Measurements from ENCODE around the gene CKS1B.
"Not testable (repeated sequence)": the region's sequence is repeated elsewhere in the genome, so short reads cannot be mapped to it uniquely, and the experiment has no call there.

Gene CKS1B

DNA sequence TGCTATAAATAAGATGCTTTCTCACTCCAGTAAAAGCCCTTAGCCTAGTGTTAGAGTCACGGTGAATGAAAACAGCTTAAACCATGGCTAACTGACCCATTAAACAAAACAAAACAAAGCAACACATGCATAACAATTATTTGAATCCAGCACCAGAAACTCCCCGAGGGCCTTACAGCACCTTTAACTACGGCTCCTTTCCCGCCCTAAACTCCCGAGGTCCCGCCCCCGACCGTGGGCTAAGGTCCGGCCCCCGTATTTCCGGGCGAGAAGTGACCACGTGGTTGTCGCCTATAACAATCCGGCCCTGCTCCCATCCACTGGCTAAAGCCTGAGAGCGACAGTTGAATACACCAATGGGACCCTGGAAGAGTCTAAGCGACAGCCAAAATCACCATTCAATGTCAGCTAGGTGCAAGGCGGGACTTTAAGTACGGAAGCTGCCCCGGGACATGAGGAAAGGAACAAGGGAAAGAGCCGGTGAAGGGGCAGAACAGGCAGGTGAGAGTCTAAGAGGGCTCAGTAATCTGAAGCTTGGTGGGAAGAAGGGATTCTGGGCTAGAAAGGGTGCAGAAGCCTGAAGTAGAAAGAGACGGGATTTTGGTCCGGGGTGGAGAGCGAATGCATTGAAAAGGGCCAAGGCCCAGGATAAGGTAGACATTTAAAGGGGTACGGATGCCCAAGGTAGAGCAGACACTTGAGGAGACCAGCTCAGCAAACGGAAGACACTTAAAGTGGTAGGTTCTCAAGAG is 8.6 kb downstream of the CKS1B start, which contains the start of gene FLAD1:
TSS of gene FLAD1 (plus strand) at position 448 of the 752 bp plus-strand sequence. CDS start 351 bp downstream, outside the sequence.
- no peak within 1 kb of the TSS for H2BK5ac ChIP-seq (ENCODE audit: low read depth, low read length, poor library complexity, severe bottlenecking)
- H3K18ac ChIP-seq (ENCODE audit: low read depth in 1 of 2, low read length in 2 of 2): no peak within 1 kb of the TSS
- peak within 1 kb of the TSS; percentile 66 for H3K27ac ChIP-seq (ENCODE audit: low read length, poor library complexity, severe bottlenecking)
- no peak within 1 kb of the TSS for H2BK15ac ChIP-seq (ENCODE audit: low read depth, poor library complexity, severe bottlenecking)
- no peak within 1 kb of the TSS for H2BK120ac ChIP-seq (ENCODE audit: low read depth, low read length)
- peak within 1 kb of the TSS in 1 of 2 experiments; percentile 38 for H2BK12ac ChIP-seq (ENCODE audit: low read length in 2 of 2)
- H3K4me3 ChIP-seq (ENCODE audit: insufficient read depth in 1 of 2, low read depth in 1 of 2, low read length in 2 of 2): peak within 1 kb of the TSS; percentile 64 to 91
- peaks cover 15 to 25% of the 10 kb centered on the region in 2 experiments for H3K36me3 ChIP-seq (ENCODE audit: control insufficient read depth in 1 of 2, insufficient read depth in 2 of 2, low read depth in 1 of 2, low read length in 2 of 2)
- H3K9ac ChIP-seq (ENCODE audit: low read length): peak within 1 kb of the TSS; percentile 89
- H4K8ac ChIP-seq (ENCODE audit: low read length): peak within 1 kb of the TSS; percentile 27
- H3K27me3 ChIP-seq (ENCODE audit: control insufficient read depth in 1 of 2, insufficient read depth in 1 of 2, low read length in 2 of 2): no peaks in the 10 kb centered on the region
- under 1% methylated on average over 26 of the region's 26 CpGs for WGBS
- peak within 1 kb of the TSS in 1 of 2 experiments; percentile 66 for H3K4ac ChIP-seq (ENCODE audit: low read depth in 1 of 2, low read length in 2 of 2)
- H2AK5ac ChIP-seq (ENCODE audit: low read length, severe bottlenecking): peak within 1 kb of the TSS; percentile 64
- peaks cover 24% of the 10 kb centered on the region for H3K79me1 ChIP-seq (replicated peaks; ENCODE audit: low read length, poor library complexity, severe bottlenecking)
- H3K14ac ChIP-seq (ENCODE audit: low read length in 2 of 2): no peak within 1 kb of the TSS
- peak within 1 kb of the TSS; percentile 73 for H4K91ac ChIP-seq (ENCODE audit: low read length)
- H3K4me1 ChIP-seq (ENCODE audit: control insufficient read depth, insufficient read depth, low read depth, low read length): peaks cover 9% of the 10 kb centered on the region
- DNase-seq: peak; percentile 100
- H2AFZ ChIP-seq (ENCODE audit: low read depth, low read length): peak within 1 kb of the TSS; percentile 73
- H3K9me3 ChIP-seq (ENCODE audit: control insufficient read depth, low read length): no peaks in the 10 kb centered on the region
- peak within 1 kb of the TSS; percentile 91 for H3K4me2 ChIP-seq (ENCODE audit: low read length, poor library complexity, severe bottlenecking)
- no peak within 1 kb of the TSS for H3K23ac ChIP-seq (ENCODE audit: low read length in 2 of 2)

DNA sequence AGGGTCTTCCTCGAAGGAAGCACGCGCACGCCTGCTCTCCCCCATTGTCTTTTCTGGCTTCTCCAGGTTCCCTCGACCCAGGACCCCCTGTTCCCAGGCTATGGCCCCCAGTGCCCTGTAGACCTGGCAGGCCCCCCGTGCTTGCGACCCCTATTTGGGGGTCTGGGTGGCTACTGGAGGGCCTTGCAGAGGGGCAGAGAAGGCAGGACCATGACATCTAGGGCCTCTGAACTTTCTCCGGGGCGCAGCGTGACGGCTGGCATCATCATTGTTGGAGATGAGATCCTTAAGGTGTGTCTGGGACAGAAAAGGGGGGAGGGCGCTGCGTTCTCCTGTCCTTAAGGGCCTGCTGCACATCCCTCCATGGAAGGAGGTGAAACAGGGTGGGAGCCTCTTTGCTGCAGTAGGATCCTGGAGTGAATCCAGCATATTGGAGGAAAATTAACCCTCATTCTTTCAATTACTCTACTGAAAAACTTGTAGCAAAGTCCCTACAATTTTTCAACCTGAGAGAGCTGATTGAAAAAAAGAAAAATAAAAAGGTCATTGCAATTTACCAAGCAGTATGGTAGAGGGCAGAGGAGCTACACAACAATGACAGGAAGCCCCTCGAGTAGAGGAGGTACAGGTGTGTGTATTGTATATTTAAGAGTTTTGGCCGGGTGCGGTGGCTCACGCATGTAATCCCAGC is 9.4 kb downstream of the CKS1B start:
- 36% methylated on average over 10 of the region's 17 CpGs for WGBS
- Histone ChIP-seq H3K4ac (ENCODE audit: low read depth in 1 of 2, low read length in 2 of 2) (peak overlapping the region in 1 of 2 experiments; percentile 66), H3K27ac (ENCODE audit: low read length, poor library complexity, severe bottlenecking) (peak overlapping the region; percentile 7), H3K9me3 (ENCODE audit: control insufficient read depth, low read length) (no peaks in the 10 kb centered on the region), H3K4me3 (ENCODE audit: insufficient read depth in 1 of 2, low read depth in 1 of 2, low read length in 2 of 2) (peak overlapping the region; percentile 64 to 91), H2BK12ac (ENCODE audit: low read length in 2 of 2) (peak overlapping the region in 1 of 2 experiments; percentile 38), H4K8ac (ENCODE audit: low read length) (peak overlapping the region; percentile 27), H3K14ac (ENCODE audit: low read length in 2 of 2) (no peak overlapping the region), H3K4me2 (ENCODE audit: low read length, poor library complexity, severe bottlenecking) (peak overlapping the region; percentile 91), H3K23ac (ENCODE audit: low read length in 2 of 2) (no peak overlapping the region), H2BK5ac (ENCODE audit: low read depth, low read length, poor library complexity, severe bottlenecking) (no peak overlapping the region), H2AFZ (ENCODE audit: low read depth, low read length) (no peak overlapping the region), H3K18ac (ENCODE audit: low read depth in 1 of 2, low read length in 2 of 2) (no peak overlapping the region), H2BK15ac (ENCODE audit: low read depth, poor library complexity, severe bottlenecking) (no peak overlapping the region), H3K36me3 (ENCODE audit: control insufficient read depth in 1 of 2, insufficient read depth in 2 of 2, low read depth in 1 of 2, low read length in 2 of 2) (peaks cover 22 to 28% of the 10 kb centered on the region in 2 experiments), H4K91ac (ENCODE audit: low read length) (peak overlapping the region; percentile 73), H3K4me1 (ENCODE audit: control insufficient read depth, insufficient read depth, low read depth, low read length) (peaks cover 10% of the 10 kb centered on the region), H2BK120ac (ENCODE audit: low read depth, low read length) (no peak overlapping the region), H3K9ac (ENCODE audit: low read length) (peak overlapping the region; percentile 89), H3K27me3 (ENCODE audit: control insufficient read depth in 1 of 2, insufficient read depth in 1 of 2, low read length in 2 of 2) (no peaks in the 10 kb centered on the region), H2AK5ac (ENCODE audit: low read length, severe bottlenecking) (peak overlapping the region; percentile 64), H3K79me1 (replicated peaks; ENCODE audit: low read length, poor library complexity, severe bottlenecking) (peaks cover 30% of the 10 kb centered on the region)
- DNase-seq: no peak

DNA sequence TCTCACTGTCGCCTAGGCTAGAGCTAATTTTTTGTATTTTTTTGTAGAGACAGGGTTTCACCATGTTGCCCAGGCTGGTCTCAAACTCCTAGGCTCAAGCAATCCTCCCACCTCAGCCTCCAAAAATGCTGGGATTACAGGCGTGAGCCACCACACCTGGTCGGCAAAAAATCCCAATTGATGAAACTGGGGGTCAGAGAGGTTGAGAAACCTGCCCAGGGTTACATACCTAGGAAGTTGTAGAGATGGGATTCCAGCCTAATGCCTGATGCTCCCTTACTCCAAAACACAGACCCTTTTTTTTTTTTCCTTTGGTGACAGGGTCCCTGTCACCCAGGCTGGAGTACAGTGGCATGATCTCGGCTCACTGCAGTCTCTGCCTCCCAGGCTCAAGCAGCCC is 12.3 kb downstream of the CKS1B start:
- not testable (repeated sequence) for H3K9me3 ChIP-seq (ENCODE audit: control insufficient read depth, low read length); H2BK5ac ChIP-seq (ENCODE audit: low read depth, low read length, poor library complexity, severe bottlenecking); H3K4me3 ChIP-seq (ENCODE audit: insufficient read depth in 1 of 2, low read depth in 1 of 2, low read length in 2 of 2); H3K9ac ChIP-seq (ENCODE audit: low read length); H2BK120ac ChIP-seq (ENCODE audit: low read depth, low read length); H2BK12ac ChIP-seq (ENCODE audit: low read length in 2 of 2); H3K4me2 ChIP-seq (ENCODE audit: low read length, poor library complexity, severe bottlenecking); H2BK15ac ChIP-seq (ENCODE audit: low read depth, poor library complexity, severe bottlenecking); H3K14ac ChIP-seq (ENCODE audit: low read length in 2 of 2); H3K27me3 ChIP-seq (ENCODE audit: control insufficient read depth in 1 of 2, insufficient read depth in 1 of 2, low read length in 2 of 2); H3K4ac ChIP-seq (ENCODE audit: low read depth in 1 of 2, low read length in 2 of 2); H3K27ac ChIP-seq (ENCODE audit: low read length, poor library complexity, severe bottlenecking); H2AK5ac ChIP-seq (ENCODE audit: low read length, severe bottlenecking); H3K18ac ChIP-seq (ENCODE audit: low read depth in 1 of 2, low read length in 2 of 2); H3K23ac ChIP-seq (ENCODE audit: low read length in 2 of 2); H4K91ac ChIP-seq (ENCODE audit: low read length); DNase-seq; H2AFZ ChIP-seq (ENCODE audit: low read depth, low read length); H4K8ac ChIP-seq (ENCODE audit: low read length)
- peaks cover 36% of the 10 kb centered on the region for H3K79me1 ChIP-seq (replicated peaks; ENCODE audit: low read length, poor library complexity, severe bottlenecking)
- H3K4me1 ChIP-seq (ENCODE audit: control insufficient read depth, insufficient read depth, low read depth, low read length): peaks cover 17% of the 10 kb centered on the region
- WGBS: 100% methylated on average over 2 of the region's 4 CpGs
- peaks cover 41 to 42% of the 10 kb centered on the region in 2 experiments for H3K36me3 ChIP-seq (ENCODE audit: control insufficient read depth in 1 of 2, insufficient read depth in 2 of 2, low read depth in 1 of 2, low read length in 2 of 2)

DNA sequence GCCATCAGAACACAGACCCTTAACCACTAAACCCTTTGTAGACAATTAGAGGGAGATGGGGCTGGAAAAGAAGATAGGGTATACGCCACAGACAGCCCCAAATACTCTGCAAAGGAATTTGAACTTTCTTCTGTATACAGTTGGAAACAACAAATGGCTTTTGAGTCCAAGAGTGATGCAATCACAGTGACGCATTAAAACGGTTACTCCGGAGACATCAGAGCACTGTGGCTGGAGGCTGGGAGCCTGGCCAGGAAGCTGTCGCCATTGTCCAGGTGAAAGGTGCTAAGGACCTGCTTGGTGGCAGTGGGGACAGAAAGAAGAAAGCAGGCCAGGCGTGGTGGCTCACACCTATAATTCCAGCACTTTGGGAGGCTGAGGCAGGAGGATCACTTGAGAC is 12.8 kb downstream of the CKS1B start:
- no peak overlapping the region for H2BK5ac ChIP-seq (ENCODE audit: low read depth, low read length, poor library complexity, severe bottlenecking)
- H3K9me3 ChIP-seq (ENCODE audit: control insufficient read depth, low read length): no peaks in the 10 kb centered on the region
- H2BK120ac ChIP-seq (ENCODE audit: low read depth, low read length): no peak overlapping the region
- peaks cover 17% of the 10 kb centered on the region for H3K4me1 ChIP-seq (ENCODE audit: control insufficient read depth, insufficient read depth, low read depth, low read length)
- no peak overlapping the region for H2AK5ac ChIP-seq (ENCODE audit: low read length, severe bottlenecking)
- no peak overlapping the region for H2AFZ ChIP-seq (ENCODE audit: low read depth, low read length)
- H4K8ac ChIP-seq (ENCODE audit: low read length): no peak overlapping the region
- no peak overlapping the region for H3K23ac ChIP-seq (ENCODE audit: low read length in 2 of 2)
- no peaks in the 10 kb centered on the region for H3K27me3 ChIP-seq (ENCODE audit: control insufficient read depth in 1 of 2, insufficient read depth in 1 of 2, low read length in 2 of 2)
- H3K14ac ChIP-seq (ENCODE audit: low read length in 2 of 2): no peak overlapping the region
- peaks cover 41 to 42% of the 10 kb centered on the region in 2 experiments for H3K36me3 ChIP-seq (ENCODE audit: control insufficient read depth in 1 of 2, insufficient read depth in 2 of 2, low read depth in 1 of 2, low read length in 2 of 2)
- no peak overlapping the region for H3K4me2 ChIP-seq (ENCODE audit: low read length, poor library complexity, severe bottlenecking)
- H3K79me1 ChIP-seq (replicated peaks; ENCODE audit: low read length, poor library complexity, severe bottlenecking): peaks cover 34% of the 10 kb centered on the region
- H3K18ac ChIP-seq (ENCODE audit: low read depth in 1 of 2, low read length in 2 of 2): no peak overlapping the region
- H3K27ac ChIP-seq (ENCODE audit: low read length, poor library complexity, severe bottlenecking): no peak overlapping the region
- no peak overlapping the region for H2BK15ac ChIP-seq (ENCODE audit: low read depth, poor library complexity, severe bottlenecking)
- no peak overlapping the region for H3K9ac ChIP-seq (ENCODE audit: low read length)
- H3K4ac ChIP-seq (ENCODE audit: low read depth in 1 of 2, low read length in 2 of 2): no peak overlapping the region
- DNase-seq: no peak
- H2BK12ac ChIP-seq (ENCODE audit: low read length in 2 of 2): no peak overlapping the region
- 94% methylated on average over 6 of the region's 6 CpGs for WGBS
- H3K4me3 ChIP-seq (ENCODE audit: insufficient read depth in 1 of 2, low read depth in 1 of 2, low read length in 2 of 2): no peak overlapping the region
- no peak overlapping the region for H4K91ac ChIP-seq (ENCODE audit: low read length)
